HepG2 (cell line): ENCODE data around the gene CCM2L. TPM values are rescaled to one million over a fixed set of nuclear protein-coding genes. Genes with fewer than 3 reads are reported as not detected.
A peak's percentile ranks its signal among the peaks of the same experiment; 100 is the strongest.

Source experiments
- ARHGAP35 ChIP-seq: sonication (generic); formaldehyde crosslinking; IDR thresholded peaks from 2 replicates; pipeline ENCODE4 v1.9.0; 2022; ENCODE audit warnings: mild to moderate bottlenecking, inconsistent platforms, moderate library complexity, missing genetic modification reagents, borderline replicate concordance
- KLF15 ChIP-seq: sonication (generic); formaldehyde crosslinking; IDR thresholded peaks from 2 replicates; pipeline ENCODE4 v1.8.1; 2023; ENCODE audit warnings: borderline replicate concordance, mild to moderate bottlenecking, inconsistent platforms, missing genetic modification reagents, mixed read lengths
- NR1H2 ChIP-seq: sonication (generic); formaldehyde crosslinking; IDR thresholded peaks from 2 replicates; pipeline ENCODE4 v1.8.1; 2022; ENCODE audit warnings: low read depth, missing genetic modification reagents, borderline replicate concordance
- ZBTB38 ChIP-seq: sonication (generic); formaldehyde crosslinking; IDR thresholded peaks from 2 replicates; pipeline ENCODE4 v1.5.1; 2020; ENCODE audit warnings: mild to moderate bottlenecking, missing genetic modification reagents
- ZKSCAN8 ChIP-seq: IDR thresholded peaks from 2 replicates; pipeline ENCODE4 v1.6.1; 2016; ENCODE audit warnings: borderline replicate concordance, missing genetic modification reagents, missing compliant biosample characterization
- ZMYM4 ChIP-seq: sonication (generic); formaldehyde crosslinking; IDR thresholded peaks from 2 replicates; pipeline ENCODE4 v1.8.1; 2023; ENCODE audit warnings: mild to moderate bottlenecking, missing genetic modification reagents
- ZNF124 ChIP-seq: sonication (generic); formaldehyde crosslinking; IDR thresholded peaks from 2 replicates; pipeline ENCODE4 v1.4.0; 2020; ENCODE audit warnings: missing genetic modification reagents
- ZNF256 ChIP-seq: sonication (generic); formaldehyde crosslinking; conservative IDR thresholded peaks from 2 replicates; pipeline ENCODE4 v1.4.0; 2020; ENCODE audit warnings: missing genetic modification reagents
- ZNF562 ChIP-seq: sonication (generic); formaldehyde crosslinking; IDR thresholded peaks from 2 replicates; pipeline ENCODE4 v1.8.0; 2022; ENCODE audit warnings: missing genetic modification reagents, borderline replicate concordance
- ZSCAN20 ChIP-seq: sonication (generic); formaldehyde crosslinking; IDR thresholded peaks from 2 replicates; pipeline ENCODE4 v1.4.0; 2020; ENCODE audit warnings: missing genetic modification reagents, mild to moderate bottlenecking, borderline replicate concordance
- ZSCAN25 ChIP-seq: sonication (generic); formaldehyde crosslinking; IDR thresholded peaks from 2 replicates; pipeline ENCODE4 v1.8.0; 2022; ENCODE audit warnings: mild to moderate bottlenecking, missing genetic modification reagents
- polyA plus RNA-seq, 8 experiments: library from polyadenylated mRNA; depleted of rRNA in 3 of 8; stranded (reverse) in 7 of 8; unstranded in 1 of 8; fragments of >200 nt; fragmentation: Illumina TruSeq in 4 of 8; extraction: Trizol in 4 of 8; gene quantifications; 2 replicates each; pipeline versions ENCODE4 v1.2.1 to v1.2.3, GENCODE V29; 2011 to 2016; ENCODE audit warnings: low read depth in 4 of 8, missing spikeins in 1 of 8, mixed read lengths in 1 of 8; ENCODE audit not compliant: insufficient read depth in 1 of 8
- total RNA-seq, 5 experiments: library from RNA; depleted of rRNA; stranded (reverse); fragments of >200 nt; fragmentation: Illumina TruSeq; extraction: Trizol; gene quantifications; 2 replicates each; pipeline ENCODE4 v1.2.3, GENCODE V29; 2016; ENCODE audit warnings: low read depth in 1 of 5
- TF ChIP-seq, protein P1 (sequence below): sonication (generic); formaldehyde crosslinking; IDR thresholded peaks from 2 replicates; pipeline ENCODE4 v1.4.0; 2020; ENCODE audit warnings: missing genetic modification reagents
- TF ChIP-seq, protein P2 (sequence below): sonication (generic); formaldehyde crosslinking; IDR thresholded peaks from 2 replicates; pipeline ENCODE4 v1.5.0; 2020; ENCODE audit warnings: mild to moderate bottlenecking, missing genetic modification reagents, borderline replicate concordance
- TF ChIP-seq, protein P3 (sequence below): sonication (generic); formaldehyde crosslinking; IDR thresholded peaks from 2 replicates; pipeline ENCODE4 v1.5.0; 2020; ENCODE audit warnings: mild to moderate bottlenecking, missing genetic modification reagents

CCM2L gene
- total and polyA plus RNA-seq, 2 of the 13 experiments (the other 11 are each of a cell fraction or from before 2014, with no cell fraction given) = 0.15 TPM; not detected in 1

DNA sequence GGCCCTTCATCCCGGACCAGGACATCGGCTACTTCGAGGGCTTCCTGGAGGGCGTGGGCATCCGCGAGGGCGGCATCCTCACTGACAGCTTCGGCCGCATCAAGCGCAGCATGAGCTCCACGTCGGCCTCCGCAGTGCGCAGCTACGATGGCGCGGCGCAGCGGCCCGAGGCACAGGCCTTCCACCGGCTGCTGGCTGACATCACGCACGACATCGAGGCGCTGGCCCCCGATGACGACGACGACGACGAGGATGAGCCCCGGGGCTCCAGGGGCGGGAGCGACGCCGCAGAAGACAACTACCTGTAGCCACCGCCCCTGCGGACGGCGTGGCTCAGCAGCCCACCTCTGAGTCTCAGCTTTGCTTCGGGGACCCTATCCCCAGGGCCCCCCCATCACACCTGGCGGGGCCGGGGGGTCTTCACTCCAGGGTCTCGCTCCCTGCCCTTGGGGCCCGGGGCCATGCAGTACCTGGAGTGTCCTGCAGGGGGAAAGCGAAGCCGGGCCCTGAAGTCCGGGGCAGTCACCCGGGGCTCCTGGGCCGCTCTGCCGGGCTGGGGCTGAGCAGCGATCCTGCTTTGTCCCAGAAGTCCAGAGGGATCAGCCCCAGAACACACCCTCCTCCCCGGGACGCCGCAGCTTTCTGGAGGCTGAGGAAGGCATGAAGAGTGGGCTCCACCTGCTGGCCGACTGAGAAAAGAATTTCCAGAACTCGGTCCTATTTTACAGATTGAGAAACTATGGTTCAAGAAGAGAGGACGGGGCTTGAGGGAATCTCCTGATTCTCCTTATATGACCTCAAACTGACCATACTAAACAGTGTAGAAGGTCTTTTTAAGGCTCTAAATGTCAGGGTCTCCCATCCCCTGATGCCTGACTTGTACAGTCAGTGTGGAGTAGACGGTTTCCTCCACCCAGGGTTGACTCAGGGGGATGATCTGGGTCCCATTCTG, 21.0 kb downstream of the CCM2L start (continued):
- TF ChIP-seq ZNF256 (CRISPR knock-in tag) = 0 out of 2 replicates have a peak, but pooled peaks have one; percentile 34
- TF ChIP-seq, protein P1, sequence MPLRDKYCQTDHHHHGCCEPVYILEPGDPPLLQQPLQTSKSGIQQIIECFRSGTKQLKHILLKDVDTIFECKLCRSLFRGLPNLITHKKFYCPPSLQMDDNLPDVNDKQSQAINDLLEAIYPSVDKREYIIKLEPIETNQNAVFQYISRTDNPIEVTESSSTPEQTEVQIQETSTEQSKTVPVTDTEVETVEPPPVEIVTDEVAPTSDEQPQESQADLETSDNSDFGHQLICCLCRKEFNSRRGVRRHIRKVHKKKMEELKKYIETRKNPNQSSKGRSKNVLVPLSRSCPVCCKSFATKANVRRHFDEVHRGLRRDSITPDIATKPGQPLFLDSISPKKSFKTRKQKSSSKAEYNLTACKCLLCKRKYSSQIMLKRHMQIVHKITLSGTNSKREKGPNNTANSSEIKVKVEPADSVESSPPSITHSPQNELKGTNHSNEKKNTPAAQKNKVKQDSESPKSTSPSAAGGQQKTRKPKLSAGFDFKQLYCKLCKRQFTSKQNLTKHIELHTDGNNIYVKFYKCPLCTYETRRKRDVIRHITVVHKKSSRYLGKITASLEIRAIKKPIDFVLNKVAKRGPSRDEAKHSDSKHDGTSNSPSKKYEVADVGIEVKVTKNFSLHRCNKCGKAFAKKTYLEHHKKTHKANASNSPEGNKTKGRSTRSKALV (CRISPR knock-in tag) = 0 out of 2 replicates have a peak, but pooled peaks have one; percentile 62
- peak; percentile 76; the same call in 1 of the 2 replicates for TF ChIP-seq ZSCAN20 (CRISPR knock-in tag)
- TF ChIP-seq ZBTB38 (CRISPR knock-in tag) = peak; percentile 63
- TF ChIP-seq ZNF562 = no peak
- TF ChIP-seq ZSCAN25 = no peak
- peak; percentile 70; the same call in 1 of the 2 replicates for TF ChIP-seq ZNF124
- TF ChIP-seq, protein P2, sequence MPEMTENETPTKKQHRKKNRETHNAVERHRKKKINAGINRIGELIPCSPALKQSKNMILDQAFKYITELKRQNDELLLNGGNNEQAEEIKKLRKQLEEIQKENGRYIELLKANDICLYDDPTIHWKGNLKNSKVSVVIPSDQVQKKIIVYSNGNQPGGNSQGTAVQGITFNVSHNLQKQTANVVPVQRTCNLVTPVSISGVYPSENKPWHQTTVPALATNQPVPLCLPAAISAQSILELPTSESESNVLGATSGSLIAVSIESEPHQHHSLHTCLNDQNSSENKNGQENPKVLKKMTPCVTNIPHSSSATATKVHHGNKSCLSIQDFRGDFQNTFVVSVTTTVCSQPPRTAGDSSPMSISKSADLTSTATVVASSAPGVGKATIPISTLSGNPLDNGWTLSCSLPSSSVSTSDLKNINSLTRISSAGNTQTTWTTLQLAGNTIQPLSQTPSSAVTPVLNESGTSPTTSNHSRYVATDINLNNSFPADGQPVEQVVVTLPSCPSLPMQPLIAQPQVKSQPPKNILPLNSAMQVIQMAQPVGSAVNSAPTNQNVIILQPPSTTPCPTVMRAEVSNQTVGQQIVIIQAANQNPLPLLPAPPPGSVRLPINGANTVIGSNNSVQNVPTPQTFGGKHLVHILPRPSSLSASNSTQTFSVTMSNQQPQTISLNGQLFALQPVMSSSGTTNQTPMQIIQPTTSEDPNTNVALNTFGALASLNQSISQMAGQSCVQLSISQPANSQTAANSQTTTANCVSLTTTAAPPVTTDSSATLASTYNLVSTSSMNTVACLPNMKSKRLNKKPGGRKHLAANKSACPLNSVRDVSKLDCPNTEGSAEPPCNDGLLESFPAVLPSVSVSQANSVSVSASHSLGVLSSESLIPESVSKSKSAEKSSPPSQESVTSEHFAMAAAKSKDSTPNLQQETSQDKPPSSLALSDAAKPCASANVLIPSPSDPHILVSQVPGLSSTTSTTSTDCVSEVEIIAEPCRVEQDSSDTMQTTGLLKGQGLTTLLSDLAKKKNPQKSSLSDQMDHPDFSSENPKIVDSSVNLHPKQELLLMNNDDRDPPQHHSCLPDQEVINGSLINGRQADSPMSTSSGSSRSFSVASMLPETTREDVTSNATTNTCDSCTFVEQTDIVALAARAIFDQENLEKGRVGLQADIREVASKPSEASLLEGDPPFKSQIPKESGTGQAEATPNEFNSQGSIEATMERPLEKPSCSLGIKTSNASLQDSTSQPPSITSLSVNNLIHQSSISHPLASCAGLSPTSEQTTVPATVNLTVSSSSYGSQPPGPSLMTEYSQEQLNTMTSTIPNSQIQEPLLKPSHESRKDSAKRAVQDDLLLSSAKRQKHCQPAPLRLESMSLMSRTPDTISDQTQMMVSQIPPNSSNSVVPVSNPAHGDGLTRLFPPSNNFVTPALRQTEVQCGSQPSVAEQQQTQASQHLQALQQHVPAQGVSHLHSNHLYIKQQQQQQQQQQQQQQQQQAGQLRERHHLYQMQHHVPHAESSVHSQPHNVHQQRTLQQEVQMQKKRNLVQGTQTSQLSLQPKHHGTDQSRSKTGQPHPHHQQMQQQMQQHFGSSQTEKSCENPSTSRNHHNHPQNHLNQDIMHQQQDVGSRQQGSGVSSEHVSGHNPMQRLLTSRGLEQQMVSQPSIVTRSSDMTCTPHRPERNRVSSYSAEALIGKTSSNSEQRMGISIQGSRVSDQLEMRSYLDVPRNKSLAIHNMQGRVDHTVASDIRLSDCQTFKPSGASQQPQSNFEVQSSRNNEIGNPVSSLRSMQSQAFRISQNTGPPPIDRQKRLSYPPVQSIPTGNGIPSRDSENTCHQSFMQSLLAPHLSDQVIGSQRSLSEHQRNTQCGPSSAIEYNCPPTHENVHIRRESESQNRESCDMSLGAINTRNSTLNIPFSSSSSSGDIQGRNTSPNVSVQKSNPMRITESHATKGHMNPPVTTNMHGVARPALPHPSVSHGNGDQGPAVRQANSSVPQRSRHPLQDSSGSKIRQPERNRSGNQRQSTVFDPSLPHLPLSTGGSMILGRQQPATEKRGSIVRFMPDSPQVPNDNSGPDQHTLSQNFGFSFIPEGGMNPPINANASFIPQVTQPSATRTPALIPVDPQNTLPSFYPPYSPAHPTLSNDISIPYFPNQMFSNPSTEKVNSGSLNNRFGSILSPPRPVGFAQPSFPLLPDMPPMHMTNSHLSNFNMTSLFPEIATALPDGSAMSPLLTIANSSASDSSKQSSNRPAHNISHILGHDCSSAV (CRISPR knock-in tag) = no peak
- TF ChIP-seq ZMYM4 (CRISPR knock-in tag) = peak; percentile 69
- 0 out of 2 replicates have a peak, but pooled peaks have one; percentile 65 for TF ChIP-seq ARHGAP35 (CRISPR knock-in tag)
- TF ChIP-seq KLF15 (CRISPR knock-in tag) = 0 out of 2 replicates have a peak, but pooled peaks have one; percentile 55
- TF ChIP-seq, protein P3, sequence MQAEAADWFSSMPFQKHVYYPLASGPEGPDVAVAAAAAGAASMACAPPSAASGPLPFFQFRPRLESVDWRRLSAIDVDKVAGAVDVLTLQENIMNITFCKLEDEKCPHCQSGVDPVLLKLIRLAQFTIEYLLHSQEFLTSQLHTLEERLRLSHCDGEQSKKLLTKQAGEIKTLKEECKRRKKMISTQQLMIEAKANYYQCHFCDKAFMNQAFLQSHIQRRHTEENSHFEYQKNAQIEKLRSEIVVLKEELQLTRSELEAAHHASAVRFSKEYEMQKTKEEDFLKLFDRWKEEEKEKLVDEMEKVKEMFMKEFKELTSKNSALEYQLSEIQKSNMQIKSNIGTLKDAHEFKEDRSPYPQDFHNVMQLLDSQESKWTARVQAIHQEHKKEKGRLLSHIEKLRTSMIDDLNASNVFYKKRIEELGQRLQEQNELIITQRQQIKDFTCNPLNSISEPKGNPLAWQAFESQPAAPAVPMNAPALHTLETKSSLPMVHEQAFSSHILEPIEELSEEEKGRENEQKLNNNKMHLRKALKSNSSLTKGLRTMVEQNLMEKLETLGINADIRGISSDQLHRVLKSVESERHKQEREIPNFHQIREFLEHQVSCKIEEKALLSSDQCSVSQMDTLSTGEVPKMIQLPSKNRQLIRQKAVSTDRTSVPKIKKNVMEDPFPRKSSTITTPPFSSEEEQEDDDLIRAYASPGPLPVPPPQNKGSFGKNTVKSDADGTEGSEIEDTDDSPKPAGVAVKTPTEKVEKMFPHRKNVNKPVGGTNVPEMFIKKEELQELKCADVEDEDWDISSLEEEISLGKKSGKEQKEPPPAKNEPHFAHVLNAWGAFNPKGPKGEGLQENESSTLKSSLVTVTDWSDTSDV (CRISPR knock-in tag) = peak; percentile 95; the same call in 1 of the 2 replicates
- no peak for TF ChIP-seq NR1H2 (CRISPR knock-in tag)
- no peak for TF ChIP-seq ZKSCAN8 (CRISPR knock-in tag)
